Keratinocyte (primary cell): ENCODE measurements around the gene RBM46.

Source experiments
- EZH2 ChIP-seq: IDR thresholded peaks from one replicate; pipeline ENCODE4 v1.6.1; 2012; ENCODE audit warnings: inconsistent platforms, mild to moderate bottlenecking, low read length, moderate library complexity
- TF ChIP-seq, protein P1 (sequence below), 3 experiments: IDR thresholded peaks in 1 of 3; conservative IDR thresholded peaks in 1 of 3; optimal IDR thresholded peaks in 1 of 3; 2 replicates in 2 of 3; 3 replicates in 1 of 3; pipeline versions ENCODE3 to v1.5.1; 2011; ENCODE audit warnings: low read length in 3 of 3, mild to moderate bottlenecking in 3 of 3, moderate library complexity in 2 of 3, control low read depth in 1 of 3, inconsistent platforms in 1 of 3; ENCODE audit not compliant: insufficient read depth in 2 of 3; ENCODE audit errors: extremely low read depth in 1 of 3

DNA sequence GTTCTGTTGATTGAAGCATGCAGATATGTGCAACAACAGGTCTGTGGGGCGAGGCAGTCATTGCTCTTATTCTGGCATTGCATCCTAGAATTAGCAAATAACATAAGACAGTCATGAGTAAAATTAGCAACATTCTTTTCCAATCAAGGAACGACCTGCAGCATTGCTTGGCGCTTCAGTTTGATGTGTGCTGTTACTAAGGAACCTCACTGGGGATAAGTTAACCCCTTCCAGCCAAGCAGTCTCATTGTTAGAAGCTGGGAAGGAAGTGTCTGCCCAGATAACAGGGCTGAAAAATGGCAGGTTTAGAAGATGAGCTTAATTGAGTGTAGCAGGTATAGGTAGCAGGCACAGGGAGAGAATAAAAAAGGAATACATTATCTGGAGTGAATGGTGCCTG, 55.4 kb downstream of the RBM46 start:
- TF ChIP-seq, protein P1, sequence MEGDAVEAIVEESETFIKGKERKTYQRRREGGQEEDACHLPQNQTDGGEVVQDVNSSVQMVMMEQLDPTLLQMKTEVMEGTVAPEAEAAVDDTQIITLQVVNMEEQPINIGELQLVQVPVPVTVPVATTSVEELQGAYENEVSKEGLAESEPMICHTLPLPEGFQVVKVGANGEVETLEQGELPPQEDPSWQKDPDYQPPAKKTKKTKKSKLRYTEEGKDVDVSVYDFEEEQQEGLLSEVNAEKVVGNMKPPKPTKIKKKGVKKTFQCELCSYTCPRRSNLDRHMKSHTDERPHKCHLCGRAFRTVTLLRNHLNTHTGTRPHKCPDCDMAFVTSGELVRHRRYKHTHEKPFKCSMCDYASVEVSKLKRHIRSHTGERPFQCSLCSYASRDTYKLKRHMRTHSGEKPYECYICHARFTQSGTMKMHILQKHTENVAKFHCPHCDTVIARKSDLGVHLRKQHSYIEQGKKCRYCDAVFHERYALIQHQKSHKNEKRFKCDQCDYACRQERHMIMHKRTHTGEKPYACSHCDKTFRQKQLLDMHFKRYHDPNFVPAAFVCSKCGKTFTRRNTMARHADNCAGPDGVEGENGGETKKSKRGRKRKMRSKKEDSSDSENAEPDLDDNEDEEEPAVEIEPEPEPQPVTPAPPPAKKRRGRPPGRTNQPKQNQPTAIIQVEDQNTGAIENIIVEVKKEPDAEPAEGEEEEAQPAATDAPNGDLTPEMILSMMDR (optimal IDR thresholded peaks at IDR 0.05 in 1 of 3, IDR thresholded peaks at IDR 0.05 in 1 of 3, conservative IDR thresholded peaks at IDR 0.05 in 1 of 3; ENCODE audit: extremely low read depth in 1 of 3, insufficient read depth in 2 of 3, low read length in 3 of 3), result no peak
- TF ChIP-seq EZH2, result no peak
